Loucy (cell line): Measurements from ENCODE around the gene SMG7.

Experiments used
- CTCF ChIP-seq: fragments of 200-600 bp; sonication (generic); conservative IDR thresholded peaks from 2 replicates; pipeline ENCODE4 v1.5.1; 2014; ENCODE audit warnings: mild to moderate bottlenecking, antibody characterized with exemption, low read length
- EZH2phosphoT487 ChIP-seq: fragments of 200-600 bp; IDR thresholded peaks from 2 replicates; pipeline ENCODE4 v1.6.1; 2018; ENCODE audit warnings: antibody characterized with exemption, mild to moderate bottlenecking, moderate library complexity, borderline replicate concordance

- TF ChIP-seq CTCF: no peak
- no peak for TF ChIP-seq EZH2phosphoT487
These were observed 18.6 kb downstream of the SMG7 start for GRCh38 chr1:183490932-183491331.
